GM12878 (cell line): ENCODE results near the gene CTNNBIP1. TPM values are rescaled to one million over a fixed set of nuclear protein-coding genes. Genes with fewer than 3 reads are reported as not detected.

Source experiments
- ATAC-seq: fragments of 200-7000 bp; cut with Tn5 transposase; 3 replicates; pipeline ENCODE4 v1.9.1; 2020; ENCODE audit warnings: mild to moderate bottlenecking, moderate library complexity
- BruUV-seq: library from RNA; stranded (reverse); fragments of 400-500 nt; replicated peaks from 2 replicates; lab custom pipeline; 2021; lab: Mats Ljungman, UMichigan
- CTCF ChIA-PET: fragments of 300-600 bp; sonication (Branson Sonifier 250); formaldehyde crosslinking; extraction: SDS; loops from one replicate; lab custom pipeline; 2021; ENCODE audit warnings: inconsistent platforms; lab: Yijun Ruan, JAX
- POLR2A ChIA-PET: fragments of 350-600 bp; formaldehyde crosslinking; extraction: SDS; loops from one replicate; lab custom pipeline; 2021; ENCODE audit warnings: inconsistent platforms; lab: Charles Lee
- RAD21 ChIA-PET: fragments of 300-600 bp; sonication (Branson Sonifier 250); formaldehyde crosslinking; loops from one replicate; lab custom pipeline; 2023; ENCODE audit warnings: antibody characterized with exemption; ENCODE audit not compliant: unreplicated experiment; lab: Charles Lee
- SMC1A ChIA-PET: fragments of 300-600 bp; sonication (Branson Sonifier 250); formaldehyde crosslinking; loops from one replicate; lab custom pipeline; 2023; ENCODE audit not compliant: unreplicated experiment, uncharacterized antibody; lab: Charles Lee
- DNase-seq: peaks from one replicate; pipeline ENCODE4 v3.0.0-alpha.2; 2011; ENCODE audit warnings: low read depth, low spot score
- FAIRE-seq: peaks from 3 replicates; lab custom pipeline; 2011; peaks lifted over from hg19 to GRCh38; lab: Jason Lieb, UNC
- H2AFZ ChIP-seq: 2 replicates; pipeline ENCODE4 v1.6.0; 2011; ENCODE audit warnings: low read depth, low read length, control low read depth; ENCODE audit not compliant: control insufficient read depth
- H3K27ac ChIP-seq: 2 replicates; pipeline ENCODE4 v1.5.1; 2011; ENCODE audit warnings: control low read depth; ENCODE audit not compliant: control insufficient read depth, insufficient read depth
- H3K27me3 ChIP-seq, 2 experiments: replicated peaks in 1 of 2; 2 replicates each; pipeline versions ENCODE4 v1.6.0 to v1.6.1; 2011; ENCODE audit warnings: low read length in 1 of 2; ENCODE audit not compliant: control insufficient read depth in 2 of 2, insufficient read depth in 2 of 2
- H3K36me3 ChIP-seq, 2 experiments: 2 replicates each; pipeline ENCODE4 v1.5.1; 2011; ENCODE audit warnings: low read length in 1 of 2; ENCODE audit not compliant: control insufficient read depth in 2 of 2, insufficient read depth in 2 of 2
- H3K4me1 ChIP-seq: 2 replicates; pipeline ENCODE4 v1.6.1; 2011; ENCODE audit warnings: mild to moderate bottlenecking, low read length, moderate library complexity, mixed read lengths; ENCODE audit not compliant: control insufficient read depth, insufficient read depth
- H3K4me2 ChIP-seq: 2 replicates; pipeline ENCODE4 v1.6.0; 2011; ENCODE audit warnings: control low read depth; ENCODE audit not compliant: control insufficient read depth, insufficient read depth
- H3K4me3 ChIP-seq: fragments of 200-600 bp; sonication (generic); 2 replicates; pipeline ENCODE4 v1.5.1; 2016
- H3K79me2 ChIP-seq: 2 replicates; pipeline ENCODE4 v1.6.0; 2011; ENCODE audit warnings: low read length; ENCODE audit not compliant: control insufficient read depth, insufficient read depth
- H3K9ac ChIP-seq: 2 replicates; pipeline ENCODE4 v1.8.0; 2011; ENCODE audit warnings: low read length, control low read depth, mixed read lengths; ENCODE audit not compliant: control insufficient read depth, insufficient read depth
- H3K9me3 ChIP-seq: replicated peaks from 3 replicates; pipeline ENCODE4 v1.5.1; 2011; ENCODE audit warnings: mild to moderate bottlenecking, low read length; ENCODE audit not compliant: control insufficient read depth, insufficient read depth
- H4K20me1 ChIP-seq: 2 replicates; pipeline ENCODE4 v1.6.0; 2011; ENCODE audit not compliant: control insufficient read depth, insufficient read depth
- ASH2L ChIP-seq: fragments of 300-600, 200-600 bp; sonication (generic); IDR thresholded peaks from 2 replicates; pipeline ENCODE4 v1.6.1; 2017; ENCODE audit warnings: low read depth, mild to moderate bottlenecking, borderline replicate concordance
- ATF7 ChIP-seq: fragments of 450-650 bp; IDR thresholded peaks from 2 replicates; pipeline ENCODE4 v1.6.1; 2016; ENCODE audit warnings: low read depth, mild to moderate bottlenecking
- BHLHE40 ChIP-seq, 2 experiments: fragments of 450-650 bp in 1 of 2; IDR thresholded peaks; 2 replicates each; pipeline ENCODE4 v1.6.1; 2011 to 2017; ENCODE audit warnings: low read depth in 2 of 2, borderline replicate concordance in 1 of 2, improper control_type of control experiment in 1 of 2, low read length in 1 of 2, mild to moderate bottlenecking in 1 of 2
- CREM ChIP-seq: IDR thresholded peaks from 2 replicates; pipeline ENCODE4 v1.6.1; 2014; ENCODE audit warnings: antibody characterized with exemption, low read depth
- FOXM1 ChIP-seq: IDR thresholded peaks from 2 replicates; pipeline ENCODE4 v1.6.1; 2012; ENCODE audit warnings: low read depth, mild to moderate bottlenecking, inconsistent platforms, low read length, moderate library complexity
- GABPA ChIP-seq: IDR thresholded peaks from 2 replicates; pipeline ENCODE4 v1.6.1; 2014; ENCODE audit warnings: antibody characterized with exemption, low read depth, mild to moderate bottlenecking, inconsistent platforms
- HDAC6 ChIP-seq: fragments of 200-600 bp; sonication (generic); IDR thresholded peaks from one replicate; pipeline ENCODE4 v1.8.0; 2017; ENCODE audit warnings: antibody characterized with exemption; ENCODE audit not compliant: unreplicated experiment
- MEF2A ChIP-seq: IDR thresholded peaks from 2 replicates; pipeline ENCODE4 v1.6.1; 2011; ENCODE audit warnings: low read depth, mild to moderate bottlenecking, low read length, moderate library complexity; ENCODE audit not compliant: insufficient read depth
- MEF2B ChIP-seq: fragments of 450-650 bp; IDR thresholded peaks from 2 replicates; pipeline ENCODE4 v1.6.1; 2018; ENCODE audit warnings: mild to moderate bottlenecking, moderate library complexity; ENCODE audit not compliant: partially characterized antibody, poor library complexity, severe bottlenecking
- MTA2 ChIP-seq: fragments of 450-650 bp; IDR thresholded peaks from 2 replicates; pipeline ENCODE4 v1.6.1; 2016; ENCODE audit warnings: low read depth, mild to moderate bottlenecking, moderate library complexity
- MYB ChIP-seq: fragments of 150-350 bp; IDR thresholded peaks from 2 replicates; pipeline ENCODE4 v1.6.1; 2014; ENCODE audit warnings: mild to moderate bottlenecking, low read depth, low read length, borderline replicate concordance
- NFXL1 ChIP-seq: fragments of 450-650 bp; IDR thresholded peaks from 2 replicates; pipeline ENCODE4 v1.6.1; 2017; ENCODE audit warnings: antibody characterized with exemption, mild to moderate bottlenecking, borderline replicate concordance
- SPI1 ChIP-seq: IDR thresholded peaks from 2 replicates; pipeline ENCODE4 v1.6.1; 2011; ENCODE audit warnings: low read depth, mild to moderate bottlenecking, low read length, moderate library complexity, borderline replicate concordance; ENCODE audit not compliant: insufficient read depth
- STAT1 ChIP-seq: fragments of 450-650 bp; conservative IDR thresholded peaks from 2 replicates; pipeline ENCODE4 v1.6.1; 2014; ENCODE audit warnings: antibody characterized with exemption, mild to moderate bottlenecking
- YBX1 ChIP-seq: fragments of 450-650 bp; IDR thresholded peaks from 2 replicates; pipeline ENCODE4 v1.6.1; 2016; ENCODE audit warnings: antibody characterized with exemption
- ZNF384 ChIP-seq: IDR thresholded peaks from 2 replicates; pipeline ENCODE4 v1.6.1; 2012; ENCODE audit warnings: low read depth, mild to moderate bottlenecking, low read length, improper control_type of control experiment, borderline replicate concordance
- WGBS: methylation state at CpG from one replicate; pipeline ENCODE4 v1.1.6; 2016; ENCODE audit warnings: low lambda C conversion rate; ENCODE audit not compliant: insufficient replicate concordance, insufficient coverage; ENCODE audit errors: missing lambda C conversion rate; 5-methylcytosine and 5-hydroxymethylcytosine counted together
- in situ Hi-C: fragments of 300-500 bp; cut with MboI; formaldehyde crosslinking; loops from 9 replicates; pipeline ENCODE4 v1.14.3; 2018; ENCODE audit warnings: mixed read lengths
- intact Hi-C: fragments of 100-400 bp; cut with micrococcal nuclease; formaldehyde crosslinking; loops from one replicate; pipeline ENCODE4 v1.14.2; 2022; ENCODE audit not compliant: unreplicated experiment
- polyA plus RNA-seq, 11 experiments: library from polyadenylated mRNA; depleted of rRNA in 4 of 11; unstranded in 6 of 11; stranded (reverse) in 5 of 11; fragments of >200 nt; fragmentation: Nextera tagmentation in 4 of 11; fragmentation: Illumina TruSeq in 1 of 11; extraction: Ambion mirVana in 4 of 11; extraction: Trizol in 1 of 11; gene quantifications; 1 replicate in 1 of 11; 2 replicates in 10 of 11; pipeline versions ENCODE4 v1.2.1 to v1.2.3, GENCODE V29; 2011 to 2016; ENCODE audit warnings: inconsistent platforms in 2 of 11, missing spikeins in 2 of 11, low read depth in 1 of 11
- total RNA-seq, 4 experiments: library from RNA; depleted of rRNA in 3 of 4; stranded (reverse); fragments of >200 nt in 3 of 4; fragmentation: Illumina TruSeq in 1 of 4; extraction: Trizol in 1 of 4; gene quantifications; 2 replicates each; pipeline versions ENCODE4 v1.2.1 to v1.2.3, GENCODE V29; 2013 to 2021
- TF ChIP-seq, protein P1 (sequence below), 3 experiments: IDR thresholded peaks in 2 of 3; conservative IDR thresholded peaks in 1 of 3; 2 replicates each; pipeline ENCODE4 v1.5.1; 2011; ENCODE audit warnings: low read depth in 3 of 3, low read length in 3 of 3, mild to moderate bottlenecking in 3 of 3, control low read depth in 2 of 3, moderate library complexity in 2 of 3, inconsistent platforms in 1 of 3, mixed read lengths in 1 of 3; ENCODE audit not compliant: control insufficient read depth in 2 of 3, insufficient read depth in 1 of 3; ENCODE audit errors: extremely low read depth in 1 of 3
- TF ChIP-seq, protein P2 (sequence below): fragments of 450-650 bp; IDR thresholded peaks from 2 replicates; pipeline ENCODE4 v1.6.1; 2018; ENCODE audit warnings: borderline replicate concordance, mild to moderate bottlenecking; ENCODE audit not compliant: partially characterized antibody

CTNNBIP1 gene
- total and polyA plus RNA-seq, 10 of the 15 experiments (the other 5 are each of a cell fraction or from before 2014, with no cell fraction given) = 0.42 to 31.8 (median 10.8) TPM

DNA sequence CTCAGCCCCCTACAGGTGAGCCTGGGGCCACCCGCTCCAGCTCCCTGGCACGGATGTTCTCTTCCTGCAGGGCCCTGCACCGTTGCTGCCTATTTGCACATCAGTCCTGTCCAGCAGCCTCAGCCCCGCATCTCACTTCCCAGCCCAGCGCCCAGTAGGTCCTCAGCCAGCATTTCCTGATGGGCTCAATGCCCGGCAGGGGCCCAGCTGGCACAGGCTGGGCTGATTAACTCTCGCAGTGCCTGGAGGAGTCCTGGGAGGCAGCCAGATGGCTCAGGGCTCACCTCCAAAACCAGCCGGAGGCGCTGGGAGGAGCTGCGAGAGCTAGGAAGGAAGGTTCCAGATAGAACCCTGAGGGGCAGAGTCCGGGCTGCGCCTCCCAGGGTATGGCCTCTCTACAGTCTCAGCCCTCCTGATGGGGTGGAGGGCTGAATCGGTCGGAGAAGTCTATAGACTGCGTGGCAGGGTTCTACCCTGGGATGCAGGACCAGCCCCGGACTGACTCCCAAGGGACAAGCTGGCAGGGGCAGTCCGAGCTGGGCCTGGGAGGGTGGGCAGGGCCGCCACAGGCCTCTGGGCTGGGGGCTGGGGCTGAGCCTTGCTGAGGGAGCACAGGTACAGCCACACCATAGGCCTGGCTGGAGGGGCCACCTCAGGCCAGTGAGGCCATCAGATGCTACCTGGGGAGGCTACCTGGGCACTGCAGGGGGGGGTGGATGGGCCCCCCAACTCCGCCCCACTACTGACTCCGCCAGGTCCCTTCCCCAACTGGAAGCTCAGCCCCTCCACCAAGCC is 67.1 kb downstream of the CTNNBIP1 start:
- Histone ChIP-seq H3K4me3 (no peak overlapping the region), H3K4me1 (no peaks in the 10 kb centered on the region), H3K27me3 (no peaks in the 10 kb centered on the region; a peak in 1 of 4 replicates), H3K79me2 (no peaks in the 10 kb centered on the region), H2AFZ (no peak overlapping the region), H4K20me1 (no peaks in the 10 kb centered on the region), H3K9me3 (no peaks in the 10 kb centered on the region; the same call in 2 of the 3 replicates), H3K36me3 (no peaks in the 10 kb centered on the region), H3K27ac (no peak overlapping the region), H3K9ac (no peak overlapping the region), H3K4me2 (no peak overlapping the region)
- BruUV-seq = no TSS peak
- no peak for DNase-seq
- 66% methylated on average over 18 of the region's 20 CpGs for WGBS
- ATAC-seq = no peak
- intact Hi-C loops = no loop called here
- in situ Hi-C loops = no loop called here
- SMC1A ChIA-PET = no interaction called here
- FAIRE-seq = no peak
- CTCF ChIA-PET = interaction anchor here (0.7 to 1.6 kb wide), 2 partner anchors 11 to 58 kb away, joined by 3 to 4 read pairs; no protein-coding TSS in a partner anchor
- RAD21 ChIA-PET = no interaction called here
- no peak for TF ChIP-seq MEF2A
- no peak for TF ChIP-seq CREM
- no peak for TF ChIP-seq YBX1
- TF ChIP-seq, protein P1, sequence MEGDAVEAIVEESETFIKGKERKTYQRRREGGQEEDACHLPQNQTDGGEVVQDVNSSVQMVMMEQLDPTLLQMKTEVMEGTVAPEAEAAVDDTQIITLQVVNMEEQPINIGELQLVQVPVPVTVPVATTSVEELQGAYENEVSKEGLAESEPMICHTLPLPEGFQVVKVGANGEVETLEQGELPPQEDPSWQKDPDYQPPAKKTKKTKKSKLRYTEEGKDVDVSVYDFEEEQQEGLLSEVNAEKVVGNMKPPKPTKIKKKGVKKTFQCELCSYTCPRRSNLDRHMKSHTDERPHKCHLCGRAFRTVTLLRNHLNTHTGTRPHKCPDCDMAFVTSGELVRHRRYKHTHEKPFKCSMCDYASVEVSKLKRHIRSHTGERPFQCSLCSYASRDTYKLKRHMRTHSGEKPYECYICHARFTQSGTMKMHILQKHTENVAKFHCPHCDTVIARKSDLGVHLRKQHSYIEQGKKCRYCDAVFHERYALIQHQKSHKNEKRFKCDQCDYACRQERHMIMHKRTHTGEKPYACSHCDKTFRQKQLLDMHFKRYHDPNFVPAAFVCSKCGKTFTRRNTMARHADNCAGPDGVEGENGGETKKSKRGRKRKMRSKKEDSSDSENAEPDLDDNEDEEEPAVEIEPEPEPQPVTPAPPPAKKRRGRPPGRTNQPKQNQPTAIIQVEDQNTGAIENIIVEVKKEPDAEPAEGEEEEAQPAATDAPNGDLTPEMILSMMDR (IDR thresholded peaks at IDR 0.05 in 2 of 3, conservative IDR thresholded peaks at IDR 0.05 in 1 of 3; ENCODE audit: control insufficient read depth in 2 of 3, extremely low read depth in 1 of 3, insufficient read depth in 1 of 3, low read depth in 3 of 3, low read length in 3 of 3) = no peak
- no peak for TF ChIP-seq ASH2L
- no peak for TF ChIP-seq ATF7
- TF ChIP-seq MEF2B = no peak
- no peak for TF ChIP-seq MTA2
- no peak for TF ChIP-seq FOXM1
- TF ChIP-seq MYB = no peak
- no peak for TF ChIP-seq BHLHE40 (IDR thresholded peaks at IDR 0.05; ENCODE audit: borderline replicate concordance in 1 of 2, low read depth in 2 of 2, low read length in 1 of 2)
- TF ChIP-seq HDAC6 = no peak
- no peak for TF ChIP-seq GABPA
- TF ChIP-seq, protein P2, sequence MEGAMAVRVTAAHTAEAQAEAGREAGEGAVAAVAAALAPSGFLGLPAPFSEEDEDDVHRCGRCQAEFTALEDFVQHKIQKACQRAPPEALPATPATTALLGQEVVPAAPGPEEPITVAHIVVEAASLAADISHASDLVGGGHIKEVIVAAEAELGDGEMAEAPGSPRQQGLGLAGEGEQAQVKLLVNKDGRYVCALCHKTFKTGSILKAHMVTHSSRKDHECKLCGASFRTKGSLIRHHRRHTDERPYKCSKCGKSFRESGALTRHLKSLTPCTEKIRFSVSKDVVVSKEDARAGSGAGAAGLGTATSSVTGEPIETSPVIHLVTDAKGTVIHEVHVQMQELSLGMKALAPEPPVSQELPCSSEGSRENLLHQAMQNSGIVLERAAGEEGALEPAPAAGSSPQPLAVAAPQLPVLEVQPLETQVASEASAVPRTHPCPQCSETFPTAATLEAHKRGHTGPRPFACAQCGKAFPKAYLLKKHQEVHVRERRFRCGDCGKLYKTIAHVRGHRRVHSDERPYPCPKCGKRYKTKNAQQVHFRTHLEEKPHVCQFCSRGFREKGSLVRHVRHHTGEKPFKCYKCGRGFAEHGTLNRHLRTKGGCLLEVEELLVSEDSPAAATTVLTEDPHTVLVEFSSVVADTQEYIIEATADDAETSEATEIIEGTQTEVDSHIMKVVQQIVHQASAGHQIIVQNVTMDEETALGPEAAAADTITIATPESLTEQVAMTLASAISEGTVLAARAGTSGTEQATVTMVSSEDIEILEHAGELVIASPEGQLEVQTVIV = no peak
- no peak for TF ChIP-seq STAT1
- no peak for TF ChIP-seq ZNF384
- no peak for TF ChIP-seq NFXL1
- no peak for TF ChIP-seq SPI1
- POLR2A ChIA-PET = no interaction called here
